Neural progenitor cell (in vitro differentiated cells): ENCODE results near the gene MRPS25. TPM values are rescaled to one million over a fixed set of nuclear protein-coding genes. Genes with fewer than 3 reads are reported as not detected.

Experiments used
- DNase-seq: peaks from one replicate; pipeline ENCODE4 v3.0.0-alpha.2; 2016; ENCODE audit warnings: low spot score
- H2AFZ ChIP-seq: fragments of 200-600 bp; sonication (generic); replicated peaks from 2 replicates; pipeline ENCODE4 v1.6.1; 2016; ENCODE audit warnings: antibody characterized with exemption
- H3F3A ChIP-seq: fragments of 200-600 bp; sonication (generic); 2 replicates; pipeline ENCODE4 v1.6.1; 2016; ENCODE audit warnings: antibody characterized with exemption, low read depth
- H3K27ac ChIP-seq: fragments of 200-600 bp; sonication (generic); 2 replicates; pipeline ENCODE4 v1.5.1; 2016; ENCODE audit warnings: mild to moderate bottlenecking
- H3K27me3 ChIP-seq: fragments of 200-600 bp; sonication (generic); 2 replicates; pipeline ENCODE4 v1.6.1; 2016; ENCODE audit warnings: mild to moderate bottlenecking, moderate library complexity
- H3K36me3 ChIP-seq: fragments of 200-600 bp; sonication (generic); 2 replicates; pipeline ENCODE4 v1.5.1; 2016
- H3K4me1 ChIP-seq: fragments of 200-600 bp; sonication (generic); 2 replicates; pipeline ENCODE4 v1.6.1; 2016; ENCODE audit warnings: mixed run types
- H3K4me2 ChIP-seq: fragments of 200-600 bp; sonication (generic); 2 replicates; pipeline ENCODE4 v1.6.1; 2016
- H3K4me3 ChIP-seq: fragments of 200-600 bp; sonication (generic); 2 replicates; pipeline ENCODE4 v1.5.1; 2016
- H3K79me2 ChIP-seq: fragments of 200-600 bp; sonication (generic); 2 replicates; pipeline ENCODE4 v1.6.1; 2016; ENCODE audit warnings: low read depth
- H3K9ac ChIP-seq: fragments of 200-600 bp; sonication (generic); 2 replicates; pipeline ENCODE4 v1.6.1; 2016
- H3K9me3 ChIP-seq: fragments of 200-600 bp; sonication (generic); 2 replicates; pipeline ENCODE4 v1.5.1; 2016; ENCODE audit warnings: low read depth
- H4K20me1 ChIP-seq: fragments of 200-600 bp; sonication (generic); 2 replicates; pipeline ENCODE4 v1.6.1; 2016; ENCODE audit warnings: low read depth
- H3K27ac Mint-ChIP-seq: 3 replicates; pipeline ENCODE4 v1.8.0; 2021; ENCODE audit warnings: mixed read lengths
- H3K27me3 Mint-ChIP-seq: 2 replicates; pipeline ENCODE4 v1.8.0; 2022; ENCODE audit warnings: low read depth, mild to moderate bottlenecking, inconsistent platforms, moderate library complexity, mixed read lengths; ENCODE audit not compliant: insufficient read depth
- H3K36me3 Mint-ChIP-seq: 3 replicates; pipeline ENCODE4 v1.8.0; 2021; ENCODE audit warnings: mixed read lengths
- H3K4me1 Mint-ChIP-seq: 3 replicates; pipeline ENCODE4 v1.8.0; 2021; ENCODE audit warnings: mixed read lengths
- H3K4me3 Mint-ChIP-seq: 3 replicates; pipeline ENCODE4 v1.8.0; 2021; ENCODE audit warnings: mild to moderate bottlenecking, moderate library complexity, mixed read lengths
- H3K9me3 Mint-ChIP-seq: 3 replicates; pipeline ENCODE4 v1.8.0; 2020; ENCODE audit warnings: mixed read lengths
- EZH2 ChIP-seq: fragments of 200-600 bp; sonication (generic); IDR thresholded peaks from 2 replicates; pipeline ENCODE4 v1.6.1; 2017; ENCODE audit warnings: antibody characterized with exemption, mild to moderate bottlenecking, moderate library complexity
- EZH2phosphoT487 ChIP-seq: fragments of 200-600 bp; sonication (generic); IDR thresholded peaks from 2 replicates; pipeline ENCODE4 v1.6.1; 2017; ENCODE audit warnings: antibody characterized with exemption
- total RNA-seq: library from RNA; depleted of rRNA; stranded (reverse); fragments of >200 nt; gene quantifications from 2 replicates; pipeline ENCODE4 v1.2.3, GENCODE V29; 2015; ENCODE audit warnings: low replicate concordance
- TF ChIP-seq, protein P1 (sequence below): fragments of 200-600 bp; sonication (generic); IDR thresholded peaks from 2 replicates; pipeline ENCODE4 v1.5.1; 2017; ENCODE audit warnings: antibody characterized with exemption, mild to moderate bottlenecking

MRPS25 gene
- total RNA-seq, 1 donor from 2014 or later, result 28.9 TPM

GRCh38 chr3:15112011-15112410 is 46.9 kb upstream of the MRPS25 start:
- H3K4me1 Mint-ChIP-seq, result peaks cover 21% of the 10 kb centered on the region
- H3K9me3 ChIP-seq, result no peaks in the 10 kb centered on the region
- H3K4me2 ChIP-seq, result no peak overlapping the region
- no peak overlapping the region for H3K4me3 Mint-ChIP-seq
- H3K36me3 Mint-ChIP-seq, result no peaks in the 10 kb centered on the region
- H3F3A ChIP-seq, result no peaks in the 10 kb centered on the region
- H3K27ac Mint-ChIP-seq, result no peak overlapping the region
- H3K27me3 ChIP-seq, result no peaks in the 10 kb centered on the region
- H3K27me3 Mint-ChIP-seq, result peaks cover 5% of the 10 kb centered on the region
- H3K36me3 ChIP-seq, result no peaks in the 10 kb centered on the region
- no peak overlapping the region for H3K9ac ChIP-seq
- DNase-seq, result no peak
- no peaks in the 10 kb centered on the region for H4K20me1 ChIP-seq
- no peak overlapping the region for H3K27ac ChIP-seq
- H3K9me3 Mint-ChIP-seq, result no peaks in the 10 kb centered on the region
- no peak overlapping the region for H2AFZ ChIP-seq
- no peaks in the 10 kb centered on the region for H3K79me2 ChIP-seq
- TF ChIP-seq, protein P1, sequence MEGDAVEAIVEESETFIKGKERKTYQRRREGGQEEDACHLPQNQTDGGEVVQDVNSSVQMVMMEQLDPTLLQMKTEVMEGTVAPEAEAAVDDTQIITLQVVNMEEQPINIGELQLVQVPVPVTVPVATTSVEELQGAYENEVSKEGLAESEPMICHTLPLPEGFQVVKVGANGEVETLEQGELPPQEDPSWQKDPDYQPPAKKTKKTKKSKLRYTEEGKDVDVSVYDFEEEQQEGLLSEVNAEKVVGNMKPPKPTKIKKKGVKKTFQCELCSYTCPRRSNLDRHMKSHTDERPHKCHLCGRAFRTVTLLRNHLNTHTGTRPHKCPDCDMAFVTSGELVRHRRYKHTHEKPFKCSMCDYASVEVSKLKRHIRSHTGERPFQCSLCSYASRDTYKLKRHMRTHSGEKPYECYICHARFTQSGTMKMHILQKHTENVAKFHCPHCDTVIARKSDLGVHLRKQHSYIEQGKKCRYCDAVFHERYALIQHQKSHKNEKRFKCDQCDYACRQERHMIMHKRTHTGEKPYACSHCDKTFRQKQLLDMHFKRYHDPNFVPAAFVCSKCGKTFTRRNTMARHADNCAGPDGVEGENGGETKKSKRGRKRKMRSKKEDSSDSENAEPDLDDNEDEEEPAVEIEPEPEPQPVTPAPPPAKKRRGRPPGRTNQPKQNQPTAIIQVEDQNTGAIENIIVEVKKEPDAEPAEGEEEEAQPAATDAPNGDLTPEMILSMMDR, result no peak
- TF ChIP-seq EZH2, result no peak
- TF ChIP-seq EZH2phosphoT487, result no peak
- no peak overlapping the region for H3K4me3 ChIP-seq
- H3K4me1 ChIP-seq, result peaks cover 10% of the 10 kb centered on the region

- peaks cover 10% of the 10 kb centered on the region for H3K4me1 ChIP-seq
- H4K20me1 ChIP-seq, result no peaks in the 10 kb centered on the region
- H3K27ac ChIP-seq, result no peak overlapping the region
- Mint-ChIP-seq H3K27ac (no peak overlapping the region), H3K9me3 (no peaks in the 10 kb centered on the region), H3K4me3 (no peak overlapping the region), H3K27me3 (peaks cover 6% of the 10 kb centered on the region), H3K36me3 (no peaks in the 10 kb centered on the region), H3K4me1 (peaks cover 21% of the 10 kb centered on the region)
- H2AFZ ChIP-seq, result no peak overlapping the region
- no peaks in the 10 kb centered on the region for H3K27me3 ChIP-seq
- DNase-seq, result no peak
- no peaks in the 10 kb centered on the region for H3K9me3 ChIP-seq
- TF ChIP-seq, protein P1, result no peak
- TF ChIP-seq EZH2 (no peak), EZH2phosphoT487 (no peak)
- H3K36me3 ChIP-seq, result no peaks in the 10 kb centered on the region
- H3K79me2 ChIP-seq, result no peaks in the 10 kb centered on the region
- H3F3A ChIP-seq, result no peaks in the 10 kb centered on the region
- no peak overlapping the region for H3K4me2 ChIP-seq
- no peak overlapping the region for H3K9ac ChIP-seq
- no peak overlapping the region for H3K4me3 ChIP-seq
These were observed 45.1 kb upstream of the MRPS25 start for GRCh38 chr3:15110206-15110605.

GRCh38 chr3:15108869-15109268 is 43.8 kb upstream of the MRPS25 start:
- Histone ChIP-seq H3K4me1 (no peaks in the 10 kb centered on the region), H4K20me1 (no peaks in the 10 kb centered on the region), H3F3A (no peaks in the 10 kb centered on the region), H2AFZ (no peak overlapping the region), H3K9me3 (no peaks in the 10 kb centered on the region), H3K9ac (no peak overlapping the region), H3K4me2 (no peak overlapping the region), H3K27ac (no peak overlapping the region), H3K79me2 (no peaks in the 10 kb centered on the region), H3K36me3 (no peaks in the 10 kb centered on the region), H3K4me3 (no peak overlapping the region), H3K27me3 (no peaks in the 10 kb centered on the region)
- Mint-ChIP-seq H3K36me3 (no peaks in the 10 kb centered on the region), H3K9me3 (no peaks in the 10 kb centered on the region), H3K4me1 (peaks cover 10% of the 10 kb centered on the region), H3K27me3 (peaks cover 6% of the 10 kb centered on the region), H3K27ac (no peak overlapping the region), H3K4me3 (no peak overlapping the region)
- TF ChIP-seq, protein P1, result no peak
- DNase-seq, result no peak
